ENCODE measurements around the gene ZBED1.

Gene ZBED1

GRCh38 chrX:2469196-2469685 is 31.5 kb downstream of the ZBED1 start:
- TF ChIP-seq POLR2AphosphoS5 (IDR thresholded peaks at IDR 0.05; ENCODE audit: low read depth): no peak
- no peak for TF ChIP-seq GABPA (IDR thresholded peaks at IDR 0.05; ENCODE audit: low read depth)
- TF ChIP-seq CTCF (IDR thresholded peaks at IDR 0.05; ENCODE audit: insufficient read depth, low read length): no peak
- no peak overlapping the region for H3K4me3 ChIP-seq (replicated peaks; ENCODE audit: insufficient read depth, low read length)
- no peaks in the 10 kb centered on the region for H3K27me3 ChIP-seq (ENCODE audit: insufficient read depth, poor library complexity, severe bottlenecking)
- no peak for DNase-seq (ENCODE audit: low read depth in 1 of 2, low spot score in 1 of 2)
- no peak overlapping the region for H3K27ac ChIP-seq (replicated peaks)

- TF ChIP-seq GABPA (IDR thresholded peaks at IDR 0.05; ENCODE audit: low read depth) (no peak), REST (IDR thresholded peaks at IDR 0.05; ENCODE audit: insufficient replicate concordance, low read depth) (no peak), CTCF (IDR thresholded peaks at IDR 0.05; ENCODE audit: insufficient read depth, low read length) (no peak)
- DNase-seq (ENCODE audit: low read depth in 1 of 2, low spot score in 1 of 2): no peak
- H3K27me3 ChIP-seq (ENCODE audit: insufficient read depth, poor library complexity, severe bottlenecking): no peaks in the 10 kb centered on the region
- no peak overlapping the region for H3K27ac ChIP-seq (replicated peaks)
- no peak overlapping the region for H3K4me3 ChIP-seq (replicated peaks; ENCODE audit: insufficient read depth, low read length)
Measured at GRCh38 chrX:2468261-2469195, 32.2 kb downstream of the ZBED1 start.

- H3K27ac ChIP-seq (replicated peaks): no peak overlapping the region
- H3K27me3 ChIP-seq (ENCODE audit: insufficient read depth, poor library complexity, severe bottlenecking): no peaks in the 10 kb centered on the region
- no peak for DNase-seq (ENCODE audit: low read depth in 1 of 2, low spot score in 1 of 2)
- no peak overlapping the region for H3K4me3 ChIP-seq (replicated peaks; ENCODE audit: insufficient read depth, low read length)
- TF ChIP-seq POLR2AphosphoS5 (IDR thresholded peaks at IDR 0.05; ENCODE audit: low read depth) (no peak), SPI1 (IDR thresholded peaks at IDR 0.05; ENCODE audit: borderline replicate concordance, low read depth) (no peak), CTCF (IDR thresholded peaks at IDR 0.05; ENCODE audit: insufficient read depth, low read length) (no peak), GABPA (IDR thresholded peaks at IDR 0.05; ENCODE audit: low read depth) (no peak), REST (IDR thresholded peaks at IDR 0.05; ENCODE audit: insufficient replicate concordance, low read depth) (no peak)
Measured at GRCh38 chrX:2466876-2467656, 33.7 kb downstream of the ZBED1 start.
